Kidney epithelial cell (primary cell): ENCODE results near the gene LRR1. TPM values are rescaled to one million over a fixed set of nuclear protein-coding genes. Genes with fewer than 3 reads are reported as not detected.
A peak's percentile ranks its signal among the peaks of the same experiment; 100 is the strongest.

Source experiments
- DNase-seq: peaks from one replicate; pipeline ENCODE4 v3.0.0-alpha.2; 2010; ENCODE audit warnings: low read depth
- H3K27me3 ChIP-seq: 2 replicates; pipeline ENCODE4 v1.6.0; 2011; ENCODE audit warnings: low read length; ENCODE audit not compliant: control insufficient read depth, insufficient read depth
- H3K36me3 ChIP-seq: 2 replicates; pipeline ENCODE4 v1.5.1; 2011; ENCODE audit warnings: low read length; ENCODE audit not compliant: control insufficient read depth, insufficient read depth
- H3K4me3 ChIP-seq: 2 replicates; pipeline ENCODE4 v1.5.1; 2011; ENCODE audit warnings: low read depth, mild to moderate bottlenecking, control low read depth, low read length
- CTCF ChIP-seq: IDR thresholded peaks from 2 replicates; pipeline ENCODE4 v1.5.1; 2011; ENCODE audit warnings: mild to moderate bottlenecking, moderate library complexity, low read length, control low read depth, inconsistent platforms; ENCODE audit not compliant: insufficient read depth, poor library complexity, severe bottlenecking
- total RNA-seq: library from RNA; depleted of rRNA; stranded (reverse); fragments of >200 nt; gene quantifications from 2 replicates; pipeline ENCODE4 v1.2.3, GENCODE V29; 2015

The LRR1 gene
- total RNA-seq, 1 donor from 2014 or later, result 12.4 TPM

GRCh38 chr14:49634547-49635334, 36.0 kb downstream of the LRR1 start, which contains the start of gene DNAAF2:
DNAAF2 (minus strand) TSS chr14:49635244; CDS start chr14:49635149, 95 bp downstream.
- Histone ChIP-seq H3K4me3 (peak within 1 kb of the TSS; percentile 84), H3K36me3 (no peaks in the 10 kb centered on the region), H3K27me3 (no peaks in the 10 kb centered on the region)
- no peak for TF ChIP-seq CTCF
- DNase-seq, result no peak

- Histone ChIP-seq H3K36me3 (no peaks in the 10 kb centered on the region), H3K27me3 (no peaks in the 10 kb centered on the region), H3K4me3 (no peak overlapping the region)
- TF ChIP-seq CTCF, result no peak
- DNase-seq, result no peak
These were observed 38.1 kb downstream of the LRR1 start for GRCh38 chr14:49636866-49637265.

GRCh38 chr14:49637534-49638078, 38.9 kb downstream of the LRR1 start:
- Histone ChIP-seq H3K27me3 (no peaks in the 10 kb centered on the region), H3K4me3 (no peak overlapping the region), H3K36me3 (no peaks in the 10 kb centered on the region)
- no peak for TF ChIP-seq CTCF
- DNase-seq, result no peak

GRCh38 chr14:49640540-49641417, 42.0 kb downstream of the LRR1 start:
- Histone ChIP-seq H3K4me3 (no peak overlapping the region), H3K36me3 (no peaks in the 10 kb centered on the region), H3K27me3 (no peaks in the 10 kb centered on the region)
- no peak for DNase-seq
- TF ChIP-seq CTCF, result no peak

GRCh38 chr14:49641697-49642129, 43.0 kb downstream of the LRR1 start:
- Histone ChIP-seq H3K27me3 (no peaks in the 10 kb centered on the region), H3K4me3 (no peak overlapping the region), H3K36me3 (no peaks in the 10 kb centered on the region)
- DNase-seq, result no peak
- TF ChIP-seq CTCF, result no peak
